ENCODE measurements around the gene RDH5.

RDH5 gene

DNA sequence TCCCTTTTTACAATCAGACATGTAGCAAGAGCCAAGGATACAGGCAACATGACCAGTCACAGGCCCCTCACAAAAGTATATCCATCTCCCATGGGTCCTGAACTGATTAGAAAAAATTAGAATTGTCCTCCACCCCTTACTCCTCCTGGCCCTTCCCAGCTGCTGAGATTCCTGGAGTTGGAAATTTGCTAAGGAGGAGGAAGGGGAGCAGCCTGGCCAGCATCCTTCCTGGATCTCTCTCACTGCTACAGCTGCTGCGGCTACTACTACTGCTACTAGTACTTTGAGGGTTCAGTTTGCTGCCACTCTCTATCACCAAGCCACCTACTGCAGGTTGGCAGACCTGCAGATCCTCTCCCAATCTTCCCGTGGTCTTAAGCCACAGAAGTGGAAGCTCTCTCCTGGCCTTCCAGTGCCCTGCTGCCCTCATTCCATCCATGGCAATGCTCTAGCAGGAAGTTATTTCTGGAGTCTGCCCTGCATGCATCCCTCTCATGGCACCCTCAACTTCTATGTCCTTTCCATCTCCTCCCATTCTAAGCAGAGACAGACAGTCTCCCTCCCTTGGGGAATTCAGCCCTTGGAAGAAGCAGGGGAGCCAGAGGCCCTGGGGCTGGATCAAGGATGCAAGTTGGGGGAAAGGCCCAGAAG lies 13.5 kb upstream of the RDH5 start:
- H3K27me3 ChIP-seq (ENCODE audit: control insufficient read depth in 1 of 2, insufficient read depth in 2 of 2, low read length in 2 of 2), result no peaks in the 10 kb centered on the region
- peak overlapping the region; percentile 92 to 97 for H3K4me3 ChIP-seq (ENCODE audit: low read depth in 1 of 2, low read length in 2 of 2)
- peak overlapping the region; percentile 89 for H3K27ac ChIP-seq (ENCODE audit: low read depth, low read length)
- H3K4me1 ChIP-seq (ENCODE audit: insufficient read depth, low read length), result peaks cover 45% of the 10 kb centered on the region
- peak overlapping the region; percentile 99 for H3K9ac ChIP-seq (ENCODE audit: low read length)
- H3K36me3 ChIP-seq (ENCODE audit: insufficient read depth, low read length), result peaks cover 2% of the 10 kb centered on the region
- no peaks in the 10 kb centered on the region for H3K9me3 ChIP-seq (ENCODE audit: low read length)

DNA sequence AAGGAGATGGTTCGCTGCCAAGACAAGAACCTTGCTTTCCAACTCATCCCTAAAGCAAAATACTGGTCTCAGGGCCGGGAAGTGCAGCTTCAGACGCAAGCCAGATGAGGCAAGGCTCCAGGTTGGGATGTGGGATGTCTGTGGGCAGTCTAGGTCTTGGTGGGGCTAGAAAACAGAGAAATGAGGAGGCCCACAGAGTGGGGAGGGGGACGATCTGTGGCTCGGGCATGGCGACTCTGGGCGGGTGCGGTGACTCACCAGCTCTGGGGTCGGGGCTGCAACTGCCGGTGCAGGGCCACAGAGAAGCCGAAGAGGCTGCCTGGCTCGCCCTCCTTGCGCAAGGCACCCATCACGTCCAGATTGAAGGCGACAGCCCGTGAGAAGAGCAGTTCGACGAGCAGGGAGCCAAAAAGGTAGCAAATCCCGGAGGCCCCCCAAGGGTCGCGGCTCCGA lies 12.9 kb upstream of the RDH5 start:
- H3K27ac ChIP-seq (ENCODE audit: low read depth, low read length), result peak overlapping the region; percentile 89
- H3K36me3 ChIP-seq (ENCODE audit: insufficient read depth, low read length), result no peaks in the 10 kb centered on the region
- H3K4me1 ChIP-seq (ENCODE audit: insufficient read depth, low read length), result peaks cover 49% of the 10 kb centered on the region
- no peaks in the 10 kb centered on the region for H3K9me3 ChIP-seq (ENCODE audit: low read length)
- H3K9ac ChIP-seq (ENCODE audit: low read length), result peak overlapping the region; percentile 99
- no peaks in the 10 kb centered on the region for H3K27me3 ChIP-seq (ENCODE audit: control insufficient read depth in 1 of 2, insufficient read depth in 2 of 2, low read length in 2 of 2)
- H3K4me3 ChIP-seq (ENCODE audit: low read depth in 1 of 2, low read length in 2 of 2), result peak overlapping the region; percentile 92 to 97

DNA sequence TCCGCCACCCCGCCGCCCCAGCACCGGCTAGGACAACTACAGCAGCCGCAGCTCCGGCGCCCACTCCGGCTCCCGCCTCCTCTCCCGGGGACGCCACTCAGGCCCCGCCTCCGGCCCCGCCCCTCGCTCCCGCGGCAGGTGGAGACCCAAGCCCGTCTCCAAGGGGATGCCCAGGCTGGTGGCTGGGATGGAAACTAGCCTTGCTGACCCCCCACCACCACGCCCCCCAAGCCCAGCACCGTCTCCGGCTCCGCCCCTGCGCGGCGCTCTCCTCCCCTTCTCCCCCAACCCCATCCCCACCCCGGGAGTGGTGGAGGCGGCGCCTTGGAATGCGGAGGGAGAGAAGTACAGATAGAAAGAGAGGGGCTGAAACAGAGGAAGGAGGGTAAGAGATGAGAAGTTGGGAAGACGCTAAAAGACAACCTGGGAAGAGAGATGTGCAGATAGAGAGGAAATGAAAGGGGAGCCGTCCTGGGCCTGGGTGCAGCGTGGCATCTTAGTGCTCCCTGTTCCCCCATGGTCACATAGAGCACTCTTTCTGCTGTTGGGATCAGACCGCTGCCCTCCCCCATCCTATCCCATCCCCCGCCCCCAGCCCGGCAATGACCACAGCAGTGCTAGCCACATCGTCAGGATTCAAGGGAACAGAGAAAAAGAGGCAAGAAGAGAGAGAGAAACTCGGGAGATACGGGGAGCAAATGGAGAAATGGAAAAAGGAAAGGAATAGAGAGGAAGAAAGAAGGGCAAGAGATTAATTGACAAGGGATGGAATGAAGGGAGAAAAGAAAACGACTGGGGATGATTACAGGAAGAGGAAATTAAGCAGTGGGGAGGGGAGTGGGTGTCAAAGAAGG lies 12.1 kb upstream of the RDH5 start, which contains the start of gene ITGA7:
TSS of gene ITGA7 (minus strand) at position 64 of the 854 bp plus-strand sequence. CDS start 222 bp downstream, outside the sequence.
- H3K9me3 ChIP-seq (ENCODE audit: low read length), result no peaks in the 10 kb centered on the region
- H3K4me3 ChIP-seq (ENCODE audit: low read depth in 1 of 2, low read length in 2 of 2), result peak within 1 kb of the TSS; percentile 92 to 97

DNA sequence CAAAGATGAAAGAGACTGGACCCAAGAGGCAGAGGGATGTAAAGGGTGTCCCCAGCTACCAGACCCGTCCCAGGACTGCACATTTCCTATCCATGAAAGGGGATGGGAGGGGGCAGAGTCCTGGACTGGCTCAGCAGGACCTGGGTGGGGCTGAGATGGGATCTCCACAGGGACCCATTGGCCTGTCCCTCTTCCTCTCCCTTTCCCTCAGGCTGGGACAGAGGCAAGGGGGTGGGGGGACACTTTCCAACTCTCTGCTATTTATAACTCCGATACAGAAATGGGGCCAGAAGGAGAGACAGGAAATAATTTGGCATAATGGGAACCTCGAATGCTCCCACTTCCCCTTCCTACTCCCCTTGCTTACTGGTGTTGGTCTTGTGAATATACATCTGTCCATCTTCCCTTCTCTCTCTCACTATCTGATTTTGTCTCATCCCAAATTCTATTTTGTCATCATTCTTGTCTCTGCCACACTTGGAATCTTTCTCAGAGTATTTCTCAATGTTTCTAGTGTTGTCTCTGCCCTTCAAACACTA lies 11.4 kb upstream of the RDH5 start:
- Histone ChIP-seq H3K27me3 (ENCODE audit: control insufficient read depth in 1 of 2, insufficient read depth in 2 of 2, low read length in 2 of 2) (no peaks in the 10 kb centered on the region), H3K27ac (ENCODE audit: low read depth, low read length) (peak overlapping the region; percentile 94), H3K9ac (ENCODE audit: low read length) (peak overlapping the region; percentile 51), H3K36me3 (ENCODE audit: insufficient read depth, low read length) (no peaks in the 10 kb centered on the region), H3K4me3 (ENCODE audit: low read depth in 1 of 2, low read length in 2 of 2) (peak overlapping the region; percentile 33 to 92), H3K4me1 (ENCODE audit: insufficient read depth, low read length) (peaks cover 51% of the 10 kb centered on the region), H3K9me3 (ENCODE audit: low read length) (no peaks in the 10 kb centered on the region)

More for the DNA sequence above, 12.1 kb upstream of the RDH5 start, which contains the start of gene ITGA7:
- Histone ChIP-seq H3K27me3 (ENCODE audit: control insufficient read depth in 1 of 2, insufficient read depth in 2 of 2, low read length in 2 of 2) (no peaks in the 10 kb centered on the region), H3K27ac (ENCODE audit: low read depth, low read length) (peak within 1 kb of the TSS; percentile 94), H3K9ac (ENCODE audit: low read length) (peak within 1 kb of the TSS; percentile 99), H3K36me3 (ENCODE audit: insufficient read depth, low read length) (no peaks in the 10 kb centered on the region), H3K4me1 (ENCODE audit: insufficient read depth, low read length) (peaks cover 50% of the 10 kb centered on the region)

DNA sequence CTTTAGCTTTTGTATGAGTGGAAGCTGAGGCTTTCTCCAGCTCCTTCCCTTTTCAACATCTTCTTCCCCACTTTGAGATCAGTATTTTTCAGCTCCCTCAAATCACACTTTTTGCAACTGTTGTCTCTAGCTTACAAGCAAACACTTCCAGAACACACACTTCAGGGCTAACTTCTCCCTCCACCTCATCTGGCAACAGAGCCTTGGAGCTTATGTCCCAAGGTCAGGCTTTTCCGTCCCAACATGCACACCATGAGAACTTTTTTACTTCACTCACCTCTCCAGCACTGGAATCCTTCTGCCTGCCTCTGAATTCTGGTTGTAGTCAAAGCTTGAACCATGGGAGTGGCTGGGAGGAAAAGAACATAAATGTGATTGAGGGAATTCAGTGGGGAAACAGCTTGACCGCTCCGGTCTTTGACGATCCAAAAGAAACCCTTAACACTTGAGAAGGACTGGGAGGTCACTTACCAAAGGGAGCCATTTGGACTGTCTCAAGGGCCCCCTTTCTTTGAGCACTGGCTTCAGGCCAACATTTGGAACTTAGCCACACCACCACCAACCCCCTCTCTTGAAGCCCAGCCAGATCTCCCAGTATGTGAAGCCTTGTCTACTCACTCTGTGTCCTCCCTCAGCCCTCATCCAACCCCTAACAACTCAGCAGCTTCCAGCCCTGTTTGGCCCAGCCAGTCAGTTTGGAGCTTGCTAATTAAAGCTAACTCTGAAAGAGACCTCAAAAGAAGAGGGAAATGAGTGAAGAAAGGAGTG lies 8.2 kb upstream of the RDH5 start:
- H3K4me3 ChIP-seq (ENCODE audit: low read depth in 1 of 2, low read length in 2 of 2), result peak overlapping the region in 1 of 2 donors; percentile 23
- no peaks in the 10 kb centered on the region for H3K36me3 ChIP-seq (ENCODE audit: insufficient read depth, low read length)
- H3K9me3 ChIP-seq (ENCODE audit: low read length), result no peaks in the 10 kb centered on the region
- H3K9ac ChIP-seq (ENCODE audit: low read length), result peak overlapping the region; percentile 41
- H3K4me1 ChIP-seq (ENCODE audit: insufficient read depth, low read length), result peaks cover 51% of the 10 kb centered on the region
- H3K27me3 ChIP-seq (ENCODE audit: control insufficient read depth in 1 of 2, insufficient read depth in 2 of 2, low read length in 2 of 2), result no peaks in the 10 kb centered on the region
- H3K27ac ChIP-seq (ENCODE audit: low read depth, low read length), result peak overlapping the region; percentile 79

DNA sequence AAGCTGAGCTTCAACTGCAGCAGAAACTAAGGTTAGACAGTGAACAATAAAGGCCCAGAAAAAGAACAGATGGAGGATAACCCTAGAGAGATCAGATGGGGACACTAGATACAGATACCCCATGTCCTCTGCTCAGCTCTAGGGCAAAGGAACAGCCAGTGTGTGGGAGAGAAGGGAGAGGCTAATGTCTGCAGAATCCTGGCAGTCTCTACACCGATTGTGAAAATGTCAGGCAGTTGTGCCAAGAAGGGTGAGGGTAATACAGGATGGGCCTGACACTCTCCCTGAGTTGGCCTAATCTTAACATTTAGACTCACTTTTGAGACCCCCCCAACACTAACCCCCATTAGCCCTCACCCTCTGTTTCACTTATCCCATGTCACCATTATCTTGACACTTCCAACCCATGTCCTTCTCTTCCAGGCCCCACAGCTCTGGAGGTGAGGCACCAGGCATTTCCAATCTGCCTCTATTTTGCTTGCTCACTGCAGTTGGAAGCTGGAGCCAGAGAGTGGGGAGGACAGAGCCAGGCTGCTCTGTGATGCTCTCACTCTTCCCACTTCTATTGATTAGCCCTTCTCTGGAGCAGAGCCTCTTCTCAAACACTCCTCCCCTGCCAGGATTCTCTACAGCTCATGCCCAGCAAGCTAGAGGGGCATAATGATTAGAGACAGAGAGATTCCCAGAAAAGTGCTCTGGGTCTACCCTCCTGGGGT lies 7.3 kb upstream of the RDH5 start:
- Histone ChIP-seq H3K27ac (ENCODE audit: low read depth, low read length) (peak overlapping the region; percentile 54), H3K4me1 (ENCODE audit: insufficient read depth, low read length) (peaks cover 60% of the 10 kb centered on the region), H3K9ac (ENCODE audit: low read length) (peak overlapping the region; percentile 20), H3K4me3 (ENCODE audit: low read depth in 1 of 2, low read length in 2 of 2) (no peak overlapping the region), H3K9me3 (ENCODE audit: low read length) (no peaks in the 10 kb centered on the region), H3K36me3 (ENCODE audit: insufficient read depth, low read length) (no peaks in the 10 kb centered on the region), H3K27me3 (ENCODE audit: control insufficient read depth in 1 of 2, insufficient read depth in 2 of 2, low read length in 2 of 2) (no peaks in the 10 kb centered on the region)

DNA sequence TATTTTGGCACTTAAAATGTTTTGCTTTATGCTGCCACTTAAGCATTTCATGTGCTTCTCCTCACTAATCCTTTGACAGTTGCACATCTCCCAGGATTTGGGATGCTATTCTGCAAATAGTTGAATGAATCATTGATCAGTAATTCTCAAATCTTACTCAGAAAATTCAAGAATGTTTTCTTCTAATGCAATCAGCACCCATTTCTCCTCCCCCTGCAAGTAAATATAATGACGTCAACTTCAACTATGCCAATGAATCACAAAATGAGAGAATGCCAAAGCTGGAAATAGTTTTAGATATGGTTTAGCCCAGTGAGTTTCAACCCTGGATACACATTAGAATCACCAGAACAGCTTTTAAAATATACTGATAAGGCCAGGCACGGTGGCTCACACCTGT lies 6.5 kb upstream of the RDH5 start:
- H3K4me3 ChIP-seq (ENCODE audit: low read depth in 1 of 2, low read length in 2 of 2), result no peak overlapping the region
- no peaks in the 10 kb centered on the region for H3K27me3 ChIP-seq (ENCODE audit: control insufficient read depth in 1 of 2, insufficient read depth in 2 of 2, low read length in 2 of 2)
- H3K9ac ChIP-seq (ENCODE audit: low read length), result no peak overlapping the region
- H3K9me3 ChIP-seq (ENCODE audit: low read length), result no peaks in the 10 kb centered on the region
- H3K36me3 ChIP-seq (ENCODE audit: insufficient read depth, low read length), result no peaks in the 10 kb centered on the region
- H3K27ac ChIP-seq (ENCODE audit: low read depth, low read length), result peak overlapping the region; percentile 64
- peaks cover 62% of the 10 kb centered on the region for H3K4me1 ChIP-seq (ENCODE audit: insufficient read depth, low read length)

DNA sequence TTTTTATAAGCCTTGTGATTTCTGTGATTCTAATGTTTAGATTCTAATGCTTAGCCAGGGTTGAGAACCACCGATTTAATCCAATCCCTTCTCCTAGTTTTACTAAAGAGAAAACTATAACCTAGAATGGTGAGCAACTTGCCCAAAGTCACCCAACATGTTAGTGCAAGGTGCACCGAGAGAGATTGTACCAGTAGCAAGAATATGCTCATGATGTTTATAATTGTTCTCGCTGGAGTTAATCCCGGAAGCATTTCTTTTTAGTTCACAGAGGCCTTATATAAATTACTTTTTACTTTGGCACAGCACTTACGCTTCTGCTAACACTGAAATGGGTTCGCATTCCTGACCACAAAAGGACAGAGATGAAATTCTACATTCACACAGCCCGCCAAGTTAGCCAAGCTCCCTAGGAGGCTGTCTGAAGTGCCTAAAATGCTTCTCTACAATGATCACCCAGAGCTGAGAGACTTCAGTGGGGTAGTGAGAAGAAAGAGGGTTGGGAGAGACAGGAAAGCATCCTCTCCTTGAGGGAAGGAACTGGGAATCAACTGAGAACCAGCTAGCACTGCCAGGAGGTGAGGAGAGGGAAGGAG lies 4.9 kb upstream of the RDH5 start:
- peak overlapping the region; percentile 99 for H3K27ac ChIP-seq (ENCODE audit: low read depth, low read length)
- H3K4me3 ChIP-seq (ENCODE audit: low read depth in 1 of 2, low read length in 2 of 2), result peak overlapping the region; percentile 74 to 85
- no peaks in the 10 kb centered on the region for H3K27me3 ChIP-seq (ENCODE audit: control insufficient read depth in 1 of 2, insufficient read depth in 2 of 2, low read length in 2 of 2)
- no peaks in the 10 kb centered on the region for H3K36me3 ChIP-seq (ENCODE audit: insufficient read depth, low read length)
- H3K9ac ChIP-seq (ENCODE audit: low read length), result peak overlapping the region; percentile 91
- no peaks in the 10 kb centered on the region for H3K9me3 ChIP-seq (ENCODE audit: low read length)
- H3K4me1 ChIP-seq (ENCODE audit: insufficient read depth, low read length), result peaks cover 66% of the 10 kb centered on the region

DNA sequence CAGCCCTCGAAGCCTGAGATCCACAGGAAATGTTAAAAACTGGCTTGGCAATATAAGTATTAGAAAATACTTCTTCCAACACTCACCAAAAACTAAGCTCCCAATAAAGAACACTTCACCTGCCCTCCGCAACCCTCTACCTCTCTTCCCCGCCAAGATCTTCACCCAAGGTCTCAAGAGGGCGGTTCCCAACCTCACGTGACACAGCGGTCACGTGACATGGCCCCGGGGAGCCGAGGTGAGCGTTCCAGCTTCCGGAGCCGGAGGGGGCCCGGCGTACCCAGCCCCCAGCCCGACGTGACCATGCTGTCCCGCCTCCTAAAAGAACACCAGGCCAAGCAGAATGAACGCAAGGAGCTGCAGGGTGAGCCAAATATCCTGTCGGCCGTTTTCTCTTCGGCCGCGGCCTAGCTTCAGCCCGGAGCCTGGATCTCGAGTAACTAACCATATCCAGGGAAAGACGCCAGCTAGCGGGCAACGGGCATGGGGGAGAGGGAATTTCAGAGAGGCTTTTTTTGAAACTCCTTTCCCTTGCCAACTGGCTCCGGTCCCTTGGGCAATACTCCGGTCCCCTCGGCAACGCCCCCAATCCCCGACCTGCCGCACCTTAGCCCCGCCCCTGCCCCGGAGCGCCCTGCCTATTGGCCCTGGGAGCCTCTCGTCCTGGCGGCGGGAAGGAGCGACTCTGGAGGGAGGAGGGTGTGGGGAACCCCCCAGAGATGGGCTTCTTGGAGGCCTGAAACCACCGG lies 4.2 kb upstream of the RDH5 start, which contains the start of gene BLOC1S1:
TSS of gene BLOC1S1 (plus strand) at position 214 of the 749 bp plus-strand sequence. CDS start at position 220, 6 bp downstream.
- H3K36me3 ChIP-seq (ENCODE audit: insufficient read depth, low read length), result no peaks in the 10 kb centered on the region
- peak within 1 kb of the TSS; percentile 74 to 85 for H3K4me3 ChIP-seq (ENCODE audit: low read depth in 1 of 2, low read length in 2 of 2)
- H3K4me1 ChIP-seq (ENCODE audit: insufficient read depth, low read length), result peaks cover 74% of the 10 kb centered on the region
- H3K9me3 ChIP-seq (ENCODE audit: low read length), result no peaks in the 10 kb centered on the region
- no peaks in the 10 kb centered on the region for H3K27me3 ChIP-seq (ENCODE audit: control insufficient read depth in 1 of 2, insufficient read depth in 2 of 2, low read length in 2 of 2)
- peak within 1 kb of the TSS; percentile 99 for H3K27ac ChIP-seq (ENCODE audit: low read depth, low read length)
- H3K9ac ChIP-seq (ENCODE audit: low read length), result peak within 1 kb of the TSS; percentile 91

DNA sequence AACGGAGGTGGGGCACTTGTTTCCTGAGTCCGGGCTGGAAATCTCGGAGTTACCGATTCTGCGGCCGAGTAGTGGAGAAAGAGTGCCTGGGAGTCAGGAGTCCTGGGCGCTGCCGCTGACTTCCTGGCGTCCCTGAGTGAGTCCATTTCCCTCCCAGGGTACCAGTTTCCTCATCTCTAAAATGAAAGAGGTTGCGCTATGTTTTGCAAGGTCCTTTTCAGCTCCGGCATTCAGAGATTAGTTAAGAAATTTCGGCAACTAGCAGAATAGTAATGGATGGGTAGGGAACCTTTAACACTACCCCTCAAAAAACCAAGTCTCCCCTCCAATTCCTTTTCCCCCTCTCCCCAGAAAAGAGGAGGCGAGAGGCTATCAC lies 3.6 kb upstream of the RDH5 start:
- Histone ChIP-seq H3K4me3 (ENCODE audit: low read depth in 1 of 2, low read length in 2 of 2) (peak overlapping the region; percentile 74 to 85), H3K9ac (ENCODE audit: low read length) (peak overlapping the region; percentile 91), H3K27ac (ENCODE audit: low read depth, low read length) (peak overlapping the region; percentile 99), H3K4me1 (ENCODE audit: insufficient read depth, low read length) (peaks cover 79% of the 10 kb centered on the region), H3K36me3 (ENCODE audit: insufficient read depth, low read length) (no peaks in the 10 kb centered on the region), H3K9me3 (ENCODE audit: low read length) (no peaks in the 10 kb centered on the region), H3K27me3 (ENCODE audit: control insufficient read depth in 1 of 2, insufficient read depth in 2 of 2, low read length in 2 of 2) (no peaks in the 10 kb centered on the region)

All from muscle layer of colon (tissue), 2 donors.